ENCODE data around the gene MELTF.
"Not testable (repeated sequence)": the region's sequence is repeated elsewhere in the genome, so short reads cannot be mapped to it uniquely, and the experiment has no call there.

DNA sequence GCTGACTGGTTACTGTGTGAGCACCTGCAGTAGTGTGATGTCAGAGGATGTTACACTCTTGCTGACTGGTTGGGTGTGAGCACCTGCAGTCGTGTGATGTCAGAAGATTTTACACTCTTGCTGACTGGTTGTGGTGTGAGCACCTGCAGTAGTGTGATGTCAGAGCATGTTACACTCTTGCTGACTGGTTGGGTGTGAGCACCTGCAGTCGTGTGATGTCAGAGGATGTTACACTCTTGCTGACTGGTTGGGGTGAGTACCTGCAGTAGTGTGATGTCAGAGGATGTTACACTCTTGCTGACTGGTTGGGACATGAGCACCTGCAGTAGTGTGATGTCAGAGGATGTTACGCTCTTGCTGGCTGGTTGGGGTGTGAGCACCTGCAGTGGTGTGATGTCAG, 4.1 kb upstream of the MELTF start:
- not testable (repeated sequence) for TF ChIP-seq FOXM1 (IDR thresholded peaks at IDR 0.05; ENCODE audit: borderline replicate concordance); LEF1 (IDR thresholded peaks at IDR 0.05; ENCODE audit: borderline replicate concordance); NFRKB (IDR thresholded peaks at IDR 0.05); HDGF (IDR thresholded peaks at IDR 0.05; ENCODE audit: borderline replicate concordance); FOXA1 (IDR thresholded peaks at IDR 0.05); ZNF384 (IDR thresholded peaks at IDR 0.05)
- TF ChIP-seq, protein P1, sequence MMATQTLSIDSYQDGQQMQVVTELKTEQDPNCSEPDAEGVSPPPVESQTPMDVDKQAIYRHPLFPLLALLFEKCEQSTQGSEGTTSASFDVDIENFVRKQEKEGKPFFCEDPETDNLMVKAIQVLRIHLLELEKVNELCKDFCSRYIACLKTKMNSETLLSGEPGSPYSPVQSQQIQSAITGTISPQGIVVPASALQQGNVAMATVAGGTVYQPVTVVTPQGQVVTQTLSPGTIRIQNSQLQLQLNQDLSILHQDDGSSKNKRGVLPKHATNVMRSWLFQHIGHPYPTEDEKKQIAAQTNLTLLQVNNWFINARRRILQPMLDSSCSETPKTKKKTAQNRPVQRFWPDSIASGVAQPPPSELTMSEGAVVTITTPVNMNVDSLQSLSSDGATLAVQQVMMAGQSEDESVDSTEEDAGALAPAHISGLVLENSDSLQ (IDR thresholded peaks at IDR 0.05), result not testable (repeated sequence)
